Transverse colon (tissue), 3 donors: ENCODE data around the gene PTPRF.

Experiments used
- CTCF ChIP-seq, 5 experiments: fragments of 200-600 bp in 3 of 5; fragments of 450-650 bp in 2 of 5; sonication (generic) in 3 of 5; IDR thresholded peaks; 1 replicate in 2 of 5; 2 replicates in 3 of 5; pipeline ENCODE4 v1.5.1; 2016 to 2017; ENCODE audit warnings: antibody characterized with exemption in 5 of 5, inconsistent platforms in 3 of 5, mild to moderate bottlenecking in 2 of 5, moderate library complexity in 1 of 5
- POLR2A ChIP-seq: fragments of 450-650 bp; IDR thresholded peaks from one replicate; pipeline ENCODE4 v1.6.1; 2016; ENCODE audit warnings: antibody characterized with exemption, mild to moderate bottlenecking, moderate library complexity

- TF ChIP-seq CTCF (IDR thresholded peaks at IDR 0.05) (no peak), POLR2A (no peak)
Observed at GRCh38 chr1:43598622-43599021, 67.9 kb downstream of the PTPRF start.
